Mesenchymal stem cell (in vitro differentiated cells and primary cell): ENCODE data around the gene TERT.
A peak's percentile ranks its signal among the peaks of the same experiment; 100 is the strongest.

Experiments
- DNase-seq: peaks from one replicate; pipeline ENCODE4 v3.0.0-alpha.2; 2013
- H2AFZ ChIP-seq: one replicate; pipeline ENCODE4 v1.6.1; 2013; ENCODE audit warnings: low read depth, mild to moderate bottlenecking, control low read depth, inconsistent platforms, low read length, moderate library complexity
- H2AK5ac ChIP-seq: 2 replicates; pipeline ENCODE4 v1.6.1; 2013; ENCODE audit warnings: low read length, moderate library complexity, mild to moderate bottlenecking, inconsistent platforms; ENCODE audit not compliant: severe bottlenecking
- H2BK120ac ChIP-seq: one replicate; pipeline ENCODE4 v1.6.1; 2013; ENCODE audit warnings: low read depth, mild to moderate bottlenecking, inconsistent platforms, low read length, moderate library complexity
- H2BK12ac ChIP-seq, 2 experiments: one replicate each; pipeline ENCODE4 v1.6.1; 2013; ENCODE audit warnings: inconsistent platforms in 2 of 2, low read length in 2 of 2, mild to moderate bottlenecking in 2 of 2, moderate library complexity in 2 of 2, control low read depth in 1 of 2
- H2BK15ac ChIP-seq: one replicate; pipeline ENCODE4 v1.6.1; 2013; ENCODE audit warnings: mild to moderate bottlenecking, low read depth, inconsistent platforms; ENCODE audit not compliant: poor library complexity, severe bottlenecking
- H2BK5ac ChIP-seq: 2 replicates; pipeline ENCODE4 v1.6.1; 2013; ENCODE audit warnings: low read depth, mild to moderate bottlenecking, low read length, control low read depth, inconsistent platforms; ENCODE audit not compliant: poor library complexity, severe bottlenecking
- H3K14ac ChIP-seq, 2 experiments: one replicate each; pipeline ENCODE4 v1.6.1; 2013; ENCODE audit warnings: inconsistent platforms in 2 of 2, low read length in 2 of 2, control low read depth in 1 of 2, mild to moderate bottlenecking in 1 of 2, moderate library complexity in 1 of 2
- H3K18ac ChIP-seq, 2 experiments: one replicate each; pipeline ENCODE4 v1.6.1; 2013; ENCODE audit warnings: inconsistent platforms in 2 of 2, low read length in 2 of 2, control low read depth in 1 of 2, low read depth in 1 of 2, mild to moderate bottlenecking in 1 of 2
- H3K23ac ChIP-seq, 2 experiments: one replicate each; pipeline ENCODE4 v1.6.1; 2013; ENCODE audit warnings: inconsistent platforms in 2 of 2, low read length in 2 of 2, mild to moderate bottlenecking in 2 of 2, moderate library complexity in 2 of 2, control low read depth in 1 of 2
- H3K27ac ChIP-seq: 2 replicates; pipeline ENCODE4 v1.5.1; 2013; ENCODE audit warnings: mild to moderate bottlenecking, moderate library complexity, low read length, control low read depth, inconsistent platforms; ENCODE audit not compliant: poor library complexity, severe bottlenecking
- H3K27me3 ChIP-seq, 2 experiments: 2 replicates each; pipeline versions ENCODE4 v1.6.1 to v1.7.0; 2013; ENCODE audit warnings: low read length in 2 of 2, mild to moderate bottlenecking in 2 of 2, moderate library complexity in 2 of 2, control low read depth in 1 of 2, inconsistent platforms in 1 of 2; ENCODE audit not compliant: control insufficient read depth in 1 of 2, insufficient read depth in 1 of 2
- H3K36me3 ChIP-seq, 2 experiments: 2 replicates each; pipeline versions ENCODE4 v1.6.1 to v1.7.0; 2013; ENCODE audit warnings: low read length in 2 of 2, control low read depth in 1 of 2, inconsistent platforms in 1 of 2, low read depth in 1 of 2, mild to moderate bottlenecking in 1 of 2; ENCODE audit not compliant: insufficient read depth in 2 of 2, control insufficient read depth in 1 of 2
- H3K4ac ChIP-seq, 2 experiments: one replicate each; pipeline ENCODE4 v1.6.1; 2013; ENCODE audit warnings: inconsistent platforms in 2 of 2, low read length in 2 of 2, mild to moderate bottlenecking in 2 of 2, moderate library complexity in 2 of 2, control low read depth in 1 of 2, low read depth in 1 of 2
- H3K4me1 ChIP-seq: 2 replicates; pipeline ENCODE4 v1.6.1; 2013; ENCODE audit warnings: low read depth, low read length, control low read depth; ENCODE audit not compliant: control insufficient read depth, insufficient read depth
- H3K4me2 ChIP-seq: 2 replicates; pipeline ENCODE4 v1.6.1; 2013; ENCODE audit warnings: low read length, mild to moderate bottlenecking, inconsistent platforms; ENCODE audit not compliant: poor library complexity, severe bottlenecking
- H3K4me3 ChIP-seq, 2 experiments: 2 replicates each; pipeline versions ENCODE4 v1.5.1 to v1.7.0; 2013; ENCODE audit warnings: low read length in 2 of 2, mild to moderate bottlenecking in 2 of 2, control low read depth in 1 of 2, low read depth in 1 of 2; ENCODE audit not compliant: insufficient read depth in 1 of 2
- H3K79me1 ChIP-seq: replicated peaks from 2 replicates; pipeline ENCODE4 v1.6.1; 2013; ENCODE audit warnings: mild to moderate bottlenecking, control low read depth, low read length, inconsistent platforms; ENCODE audit not compliant: poor library complexity, severe bottlenecking
- H3K9ac ChIP-seq: 2 replicates; pipeline ENCODE4 v1.7.0; 2013; ENCODE audit warnings: mild to moderate bottlenecking, low read length, moderate library complexity
- H3K9me3 ChIP-seq: 2 replicates; pipeline ENCODE4 v1.7.0; 2013; ENCODE audit warnings: mild to moderate bottlenecking, low read length; ENCODE audit not compliant: control insufficient read depth
- H4K8ac ChIP-seq: one replicate; pipeline ENCODE4 v1.6.1; 2013; ENCODE audit warnings: inconsistent platforms, mild to moderate bottlenecking, low read length, moderate library complexity
- H4K91ac ChIP-seq: one replicate; pipeline ENCODE4 v1.6.1; 2013; ENCODE audit warnings: mild to moderate bottlenecking, low read length, inconsistent platforms
- WGBS: methylation state at CpG from one replicate; pipeline ENCODE4 v1.1.7; 2013; ENCODE audit warnings: mixed read lengths; 5-methylcytosine and 5-hydroxymethylcytosine counted together

Gene TERT

GRCh38 chr5:1256776-1257175 is 38.1 kb downstream of the TERT start:
- H3K9me3 ChIP-seq: peaks cover 14% of the 10 kb centered on the region
- 84% methylated on average over 23 of the region's 23 CpGs for WGBS
- no peaks in the 10 kb centered on the region for H3K79me1 ChIP-seq
- no peak overlapping the region for H2AFZ ChIP-seq
- H3K27me3 ChIP-seq: peaks cover 0 to 16% of the 10 kb centered on the region in 2 experiments
- H4K8ac ChIP-seq: no peak overlapping the region
- no peak overlapping the region for H2BK15ac ChIP-seq
- H3K4me1 ChIP-seq: no peaks in the 10 kb centered on the region
- no peaks in the 10 kb centered on the region for H3K36me3 ChIP-seq
- no peak overlapping the region for H3K23ac ChIP-seq
- no peak overlapping the region for H3K14ac ChIP-seq
- no peak overlapping the region for H4K91ac ChIP-seq
- no peak overlapping the region for H2BK12ac ChIP-seq
- H3K18ac ChIP-seq: no peak overlapping the region
- no peak overlapping the region for H2AK5ac ChIP-seq
- no peak overlapping the region for H2BK120ac ChIP-seq
- no peak overlapping the region for H3K9ac ChIP-seq
- H3K4me2 ChIP-seq: no peak overlapping the region
- H3K4ac ChIP-seq: no peak overlapping the region
- no peak overlapping the region for H2BK5ac ChIP-seq
- no peak overlapping the region for H3K4me3 ChIP-seq
- no peak for DNase-seq
- no peak overlapping the region for H3K27ac ChIP-seq

DNA sequence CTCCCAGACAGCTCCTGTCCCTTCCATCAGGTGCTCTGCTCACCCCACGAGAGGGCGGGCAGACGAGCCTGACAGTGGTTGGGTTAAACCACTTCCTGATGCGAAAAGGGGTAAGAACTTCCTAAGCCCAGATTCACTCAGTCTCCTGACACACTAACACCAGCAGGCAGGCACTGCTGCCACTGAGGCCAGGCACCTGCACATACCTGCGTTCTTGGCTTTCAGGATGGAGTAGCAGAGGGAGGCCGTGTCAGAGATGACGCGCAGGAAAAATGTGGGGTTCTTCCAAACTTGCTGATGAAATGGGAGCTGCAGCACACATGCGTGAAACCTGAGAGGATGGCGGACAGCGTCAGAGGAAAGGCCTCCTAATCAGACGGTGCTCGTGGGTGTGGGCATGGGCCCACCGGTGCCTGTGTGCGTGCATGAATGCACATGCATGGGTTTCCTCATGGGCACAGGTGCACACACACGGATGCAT is 39.7 kb downstream of the TERT start:
- no peak overlapping the region for H2BK15ac ChIP-seq
- peaks cover 0 to 18% of the 10 kb centered on the region in 2 experiments for H3K27me3 ChIP-seq
- H2BK12ac ChIP-seq: no peak overlapping the region
- peak overlapping the region in 1 of 2 experiments; percentile 2 for H3K4me3 ChIP-seq
- H3K14ac ChIP-seq: no peak overlapping the region
- H3K36me3 ChIP-seq: no peaks in the 10 kb centered on the region
- H3K9ac ChIP-seq: no peak overlapping the region
- DNase-seq: no peak
- 88% methylated on average over 16 of the region's 16 CpGs for WGBS
- H3K18ac ChIP-seq: no peak overlapping the region
- H4K8ac ChIP-seq: no peak overlapping the region
- no peak overlapping the region for H2AFZ ChIP-seq
- no peak overlapping the region for H2BK5ac ChIP-seq
- H3K23ac ChIP-seq: no peak overlapping the region
- H2BK120ac ChIP-seq: no peak overlapping the region
- no peak overlapping the region for H4K91ac ChIP-seq
- H3K4me2 ChIP-seq: no peak overlapping the region
- no peaks in the 10 kb centered on the region for H3K4me1 ChIP-seq
- no peak overlapping the region for H3K27ac ChIP-seq
- H2AK5ac ChIP-seq: no peak overlapping the region
- no peaks in the 10 kb centered on the region for H3K9me3 ChIP-seq
- no peaks in the 10 kb centered on the region for H3K79me1 ChIP-seq
- H3K4ac ChIP-seq: no peak overlapping the region

GRCh38 chr5:1254196-1254595 is 40.7 kb downstream of the TERT start:
- Histone ChIP-seq H2BK120ac (no peak overlapping the region), H3K79me1 (no peaks in the 10 kb centered on the region), H3K9ac (no peak overlapping the region), H3K27ac (no peak overlapping the region), H2AFZ (no peak overlapping the region), H2AK5ac (no peak overlapping the region), H3K18ac (no peak overlapping the region), H2BK12ac (no peak overlapping the region), H4K91ac (no peak overlapping the region), H3K4me3 (no peak overlapping the region), H3K4me1 (no peaks in the 10 kb centered on the region), H3K4me2 (no peak overlapping the region), H2BK15ac (no peak overlapping the region), H3K36me3 (no peaks in the 10 kb centered on the region), H2BK5ac (no peak overlapping the region), H3K23ac (no peak overlapping the region), H4K8ac (no peak overlapping the region), H3K14ac (no peak overlapping the region), H3K9me3 (no peaks in the 10 kb centered on the region), H3K27me3 (peaks cover 2 to 18% of the 10 kb centered on the region in 2 experiments), H3K4ac (no peak overlapping the region)
- WGBS: 90% methylated on average over 19 of the region's 19 CpGs
- no peak for DNase-seq

GRCh38 chr5:1253456-1254105 is 41.3 kb downstream of the TERT start:
- Histone ChIP-seq H4K91ac (no peak overlapping the region), H3K79me1 (no peaks in the 10 kb centered on the region), H3K14ac (no peak overlapping the region), H3K27ac (no peak overlapping the region), H2AFZ (no peak overlapping the region), H3K36me3 (no peaks in the 10 kb centered on the region), H2BK5ac (no peak overlapping the region), H2BK12ac (no peak overlapping the region), H3K18ac (no peak overlapping the region), H3K4me3 (no peak overlapping the region), H3K27me3 (peaks cover 7 to 20% of the 10 kb centered on the region in 2 experiments), H3K4me2 (no peak overlapping the region), H2BK120ac (no peak overlapping the region), H3K9me3 (no peaks in the 10 kb centered on the region), H3K9ac (no peak overlapping the region), H3K4ac (no peak overlapping the region), H2AK5ac (no peak overlapping the region), H3K4me1 (no peaks in the 10 kb centered on the region), H2BK15ac (no peak overlapping the region), H4K8ac (no peak overlapping the region), H3K23ac (no peak overlapping the region)
- WGBS: 92% methylated on average over 33 of the region's 33 CpGs
- DNase-seq: no peak
